Mucosa of rectum (tissue), 2 donors: Measurements from ENCODE around the gene CCDC127.
"Not testable (repeated sequence)": the region's sequence is repeated elsewhere in the genome, so short reads cannot be mapped to it uniquely, and the experiment has no call there.

Experiments used
- H3K27ac ChIP-seq, 2 donors: one replicate each; pipeline ENCODE4 v1.7.0; 2013; ENCODE audit warnings: inconsistent platforms in 2 of 2, low read depth in 2 of 2, low read length in 2 of 2
- H3K27me3 ChIP-seq, 2 donors: one replicate each; pipeline ENCODE4 v1.7.0; 2013; ENCODE audit warnings: low read length in 2 of 2; ENCODE audit not compliant: control insufficient read depth in 2 of 2, insufficient read depth in 2 of 2
- H3K36me3 ChIP-seq, 2 donors: one replicate each; pipeline ENCODE4 v1.7.0; 2013; ENCODE audit warnings: low read length in 2 of 2; ENCODE audit not compliant: control insufficient read depth in 2 of 2, insufficient read depth in 2 of 2
- H3K4me1 ChIP-seq, 2 donors: one replicate each; pipeline ENCODE4 v1.7.0; 2013; ENCODE audit warnings: low read length in 2 of 2, mild to moderate bottlenecking in 1 of 2; ENCODE audit not compliant: control insufficient read depth in 2 of 2, insufficient read depth in 2 of 2
- H3K4me3 ChIP-seq, 2 donors: one replicate each; pipeline ENCODE4 v1.7.0; 2013; ENCODE audit warnings: low read length in 2 of 2
- H3K9ac ChIP-seq, 2 donors: one replicate each; pipeline ENCODE4 v1.7.0; 2013; ENCODE audit warnings: low read length in 2 of 2, low read depth in 1 of 2, mild to moderate bottlenecking in 1 of 2
- H3K9me3 ChIP-seq, 2 donors: one replicate each; pipeline ENCODE4 v1.7.0; 2013; ENCODE audit warnings: low read length in 2 of 2; ENCODE audit not compliant: control insufficient read depth in 2 of 2
- donor health status: healthy.
- donor health status: Normal muscosa, but diverticular disease.

The CCDC127 gene

GRCh38 chr5:235527-235926 is 17.6 kb upstream of the CCDC127 start:
- H3K27me3 ChIP-seq, H3K4me1 ChIP-seq, H3K4me3 ChIP-seq, H3K9me3 ChIP-seq, H3K9ac ChIP-seq, H3K27ac ChIP-seq: not testable (repeated sequence)
- peaks cover 42 to 54% of the 10 kb centered on the region in 2 donors for H3K36me3 ChIP-seq

GRCh38 chr5:234450-234849 is 16.5 kb upstream of the CCDC127 start:
- no peak overlapping the region for H3K4me3 ChIP-seq
- H3K9me3 ChIP-seq = no peaks in the 10 kb centered on the region
- no peaks in the 10 kb centered on the region for H3K4me1 ChIP-seq
- H3K27me3 ChIP-seq = no peaks in the 10 kb centered on the region
- H3K36me3 ChIP-seq = peaks cover 45 to 55% of the 10 kb centered on the region in 2 donors
- H3K27ac ChIP-seq = no peak overlapping the region
- no peak overlapping the region for H3K9ac ChIP-seq

GRCh38 chr5:233426-233825 is 15.5 kb upstream of the CCDC127 start:
- not testable (repeated sequence) for H3K4me1 ChIP-seq, H3K4me3 ChIP-seq, H3K9ac ChIP-seq, H3K27ac ChIP-seq, H3K9me3 ChIP-seq, H3K27me3 ChIP-seq
- peaks cover 52 to 58% of the 10 kb centered on the region in 2 donors for H3K36me3 ChIP-seq

- Histone ChIP-seq H3K36me3 (peaks cover 60 to 61% of the 10 kb centered on the region in 2 donors), H3K4me3 (no peak overlapping the region), H3K27me3 (no peaks in the 10 kb centered on the region), H3K9ac (no peak overlapping the region), H3K4me1 (no peaks in the 10 kb centered on the region), H3K9me3 (no peaks in the 10 kb centered on the region), H3K27ac (no peak overlapping the region)
These were observed 13.7 kb upstream of the CCDC127 start for GRCh38 chr5:231661-232060.

GRCh38 chr5:230711-231110 is 12.8 kb upstream of the CCDC127 start:
- no peaks in the 10 kb centered on the region for H3K9me3 ChIP-seq
- peaks cover 62 to 68% of the 10 kb centered on the region in 2 donors for H3K36me3 ChIP-seq
- H3K9ac ChIP-seq = no peak overlapping the region
- H3K4me1 ChIP-seq = no peaks in the 10 kb centered on the region
- no peak overlapping the region for H3K27ac ChIP-seq
- no peak overlapping the region for H3K4me3 ChIP-seq
- H3K27me3 ChIP-seq = no peaks in the 10 kb centered on the region

GRCh38 chr5:228886-229285 is 10.9 kb upstream of the CCDC127 start:
- no peak overlapping the region for H3K27ac ChIP-seq

GRCh38 chr5:227375-227774 is 9.4 kb upstream of the CCDC127 start:
- H3K27ac ChIP-seq, H3K27me3 ChIP-seq, H3K4me1 ChIP-seq, H3K4me3 ChIP-seq, H3K9me3 ChIP-seq, H3K9ac ChIP-seq: not testable (repeated sequence)
- H3K36me3 ChIP-seq = peaks cover 62 to 68% of the 10 kb centered on the region in 2 donors

More at GRCh38 chr5:228886-229285, 10.9 kb upstream of the CCDC127 start:
- Histone ChIP-seq H3K9me3 (no peaks in the 10 kb centered on the region), H3K9ac (no peak overlapping the region), H3K27me3 (no peaks in the 10 kb centered on the region), H3K4me3 (no peak overlapping the region), H3K36me3 (peaks cover 66 to 71% of the 10 kb centered on the region in 2 donors), H3K4me1 (no peaks in the 10 kb centered on the region)

- Histone ChIP-seq H3K36me3 (peaks cover 49 to 54% of the 10 kb centered on the region in 2 donors), H3K4me3 (no peak overlapping the region), H3K9me3 (no peaks in the 10 kb centered on the region), H3K27ac (no peak overlapping the region), H3K9ac (no peak overlapping the region), H3K27me3 (no peaks in the 10 kb centered on the region), H3K4me1 (peaks cover 0 to 2% of the 10 kb centered on the region in 2 donors)
These were observed 7.4 kb upstream of the CCDC127 start for GRCh38 chr5:225334-225733.

GRCh38 chr5:223791-224190 is 5.8 kb upstream of the CCDC127 start:
- Histone ChIP-seq H3K27me3 (no peaks in the 10 kb centered on the region), H3K4me3 (no peak overlapping the region), H3K36me3 (peaks cover 37 to 41% of the 10 kb centered on the region in 2 donors), H3K9ac (no peak overlapping the region), H3K4me1 (peaks cover 7% of the 10 kb centered on the region in 2 donors), H3K27ac (no peak overlapping the region), H3K9me3 (no peaks in the 10 kb centered on the region)

- not testable (repeated sequence) for H3K9me3 ChIP-seq, H3K27ac ChIP-seq
These were observed 5.2 kb upstream of the CCDC127 start for GRCh38 chr5:222951-223715.

More at GRCh38 chr5:222951-223715, 5.2 kb upstream of the CCDC127 start:
- H3K4me3 ChIP-seq, H3K4me1 ChIP-seq, H3K27me3 ChIP-seq, H3K9ac ChIP-seq: not testable (repeated sequence)
- peaks cover 32 to 36% of the 10 kb centered on the region in 2 donors for H3K36me3 ChIP-seq
